BJ (cell line): ENCODE measurements around the gene ACAD11. TPM values are rescaled to one million over a fixed set of nuclear protein-coding genes. Genes with fewer than 3 reads are reported as not detected.

ENCODE experiments used
- CTCF ChIA-PET: fragments of 350-600 bp; formaldehyde crosslinking; extraction: SDS; loops from one replicate; lab custom pipeline; 2021; ENCODE audit warnings: antibody characterized with exemption, inconsistent platforms; lab: Yijun Ruan, JAX
- POLR2A ChIA-PET: fragments of 300-600 bp; sonication (Branson Sonifier 250); formaldehyde crosslinking; extraction: SDS; loops from one replicate; lab custom pipeline; 2021; ENCODE audit warnings: antibody characterized with exemption; lab: Charles Lee
- DNase-seq: peaks from one replicate; pipeline ENCODE4 v3.0.0-alpha.2; 2011; ENCODE audit warnings: low read depth
- H3K27me3 ChIP-seq: 2 replicates; pipeline ENCODE4 v1.6.0; 2011; ENCODE audit warnings: low read length; ENCODE audit not compliant: control insufficient read depth, insufficient read depth
- H3K36me3 ChIP-seq: 2 replicates; pipeline ENCODE4 v1.5.1; 2011; ENCODE audit warnings: low read length; ENCODE audit not compliant: control insufficient read depth, insufficient read depth
- H3K4me3 ChIP-seq: 2 replicates; pipeline ENCODE4 v1.5.1; 2011; ENCODE audit warnings: low read depth, mild to moderate bottlenecking, control low read depth, low read length
- polyA plus RNA-seq: library from polyadenylated mRNA; depleted of rRNA; stranded (reverse); fragments of >200 nt; gene quantifications from 2 replicates; pipeline ENCODE4 v1.2.3, GENCODE V29; 2011
- TF ChIP-seq, protein P1 (sequence below): IDR thresholded peaks from 2 replicates; pipeline ENCODE4 v1.5.1; 2011; ENCODE audit warnings: low read depth, mild to moderate bottlenecking, control low read depth, inconsistent platforms, low read length, moderate library complexity; ENCODE audit not compliant: insufficient read depth

The ACAD11 gene
- polyA plus RNA-seq, 1 experiment: 19.6 TPM

DNA sequence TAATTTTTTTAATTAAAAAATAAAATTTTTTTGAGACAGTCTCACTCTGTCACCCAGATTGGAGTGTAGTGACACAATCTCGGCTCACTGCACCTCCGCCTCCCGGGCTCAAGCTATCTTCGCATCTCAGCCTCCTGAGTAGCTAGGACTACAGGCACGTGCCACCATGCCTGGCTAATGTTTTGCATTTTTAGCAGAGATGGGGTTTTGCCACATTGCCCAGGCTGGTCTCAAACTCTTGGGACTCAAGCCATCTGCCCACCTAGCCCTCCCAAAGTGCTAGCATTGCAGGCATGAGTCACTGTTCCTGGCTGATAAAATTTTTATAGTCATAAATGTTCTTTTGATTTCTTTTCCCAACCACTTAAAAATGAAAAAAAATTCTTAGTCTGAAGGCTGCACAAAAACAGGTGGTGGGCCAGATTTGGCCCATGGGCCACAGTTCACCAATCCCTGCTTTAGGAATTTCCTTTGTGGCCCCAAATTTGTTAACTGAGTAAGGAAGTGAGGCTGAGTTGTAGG is 9.7 kb upstream of the ACAD11 start:
- TF ChIP-seq, protein P1, sequence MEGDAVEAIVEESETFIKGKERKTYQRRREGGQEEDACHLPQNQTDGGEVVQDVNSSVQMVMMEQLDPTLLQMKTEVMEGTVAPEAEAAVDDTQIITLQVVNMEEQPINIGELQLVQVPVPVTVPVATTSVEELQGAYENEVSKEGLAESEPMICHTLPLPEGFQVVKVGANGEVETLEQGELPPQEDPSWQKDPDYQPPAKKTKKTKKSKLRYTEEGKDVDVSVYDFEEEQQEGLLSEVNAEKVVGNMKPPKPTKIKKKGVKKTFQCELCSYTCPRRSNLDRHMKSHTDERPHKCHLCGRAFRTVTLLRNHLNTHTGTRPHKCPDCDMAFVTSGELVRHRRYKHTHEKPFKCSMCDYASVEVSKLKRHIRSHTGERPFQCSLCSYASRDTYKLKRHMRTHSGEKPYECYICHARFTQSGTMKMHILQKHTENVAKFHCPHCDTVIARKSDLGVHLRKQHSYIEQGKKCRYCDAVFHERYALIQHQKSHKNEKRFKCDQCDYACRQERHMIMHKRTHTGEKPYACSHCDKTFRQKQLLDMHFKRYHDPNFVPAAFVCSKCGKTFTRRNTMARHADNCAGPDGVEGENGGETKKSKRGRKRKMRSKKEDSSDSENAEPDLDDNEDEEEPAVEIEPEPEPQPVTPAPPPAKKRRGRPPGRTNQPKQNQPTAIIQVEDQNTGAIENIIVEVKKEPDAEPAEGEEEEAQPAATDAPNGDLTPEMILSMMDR: no peak
- Histone ChIP-seq H3K4me3 (no peak overlapping the region), H3K36me3 (peaks cover 1% of the 10 kb centered on the region), H3K27me3 (no peaks in the 10 kb centered on the region)
- CTCF ChIA-PET: interaction anchor here (0.9 to 2.9 kb wide), 2 partner anchors 9 to 14 kb away, joined by 3 to 11 read pairs; partner anchors contain the start of genes ACAD11 and UBA5
- DNase-seq: no peak
- POLR2A ChIA-PET: no interaction called here

DNA sequence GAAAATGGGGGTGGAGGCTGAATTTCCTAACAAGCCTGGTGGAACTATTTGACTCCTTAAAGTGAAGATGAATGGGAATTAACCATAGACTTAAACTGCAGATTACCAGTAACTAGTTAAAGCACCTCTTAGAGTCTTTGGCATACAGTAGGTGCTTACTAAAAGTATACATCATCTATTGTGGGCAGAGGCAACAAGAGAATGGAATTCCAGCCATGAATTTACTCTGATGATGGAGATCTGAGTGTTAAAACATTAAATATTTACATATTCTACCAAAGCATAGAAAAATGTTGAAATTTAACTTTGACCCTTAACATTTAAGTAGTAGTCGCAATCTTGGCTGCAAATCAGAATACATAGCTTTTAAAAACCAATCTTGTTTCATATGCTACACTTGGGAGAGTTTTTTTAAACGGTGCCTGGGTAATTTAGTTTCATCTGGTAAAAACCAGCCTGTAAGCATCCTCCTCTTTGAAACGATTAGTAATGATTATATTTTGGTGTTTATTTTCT is 5.7 kb upstream of the ACAD11 start:
- H3K27me3 ChIP-seq: no peaks in the 10 kb centered on the region
- H3K4me3 ChIP-seq: no peak overlapping the region
- ChIA-PET POLR2A (no interaction called here), CTCF (no interaction called here)
- no peaks in the 10 kb centered on the region for H3K36me3 ChIP-seq
- no peak for DNase-seq
- TF ChIP-seq, protein P1: no peak

DNA sequence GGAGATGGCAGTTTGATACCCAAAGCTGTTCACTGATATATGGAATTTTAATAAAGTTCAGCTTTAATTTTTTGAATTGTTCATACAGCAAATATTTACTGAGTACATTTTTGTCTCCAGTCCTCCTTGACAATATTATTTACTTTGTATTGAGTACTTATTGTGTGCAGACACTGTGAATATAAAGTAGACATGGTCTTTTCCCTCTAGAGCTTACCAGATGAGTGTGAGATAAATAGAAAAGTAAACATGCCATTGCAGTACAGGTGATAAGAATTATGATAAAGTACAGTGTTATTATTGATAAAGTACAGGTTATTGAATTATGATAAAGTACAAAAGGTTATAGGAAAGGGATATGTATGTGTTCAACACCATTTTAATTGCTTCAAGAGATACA is 2.6 kb upstream of the ACAD11 start:
- POLR2A ChIA-PET: no interaction called here
- CTCF ChIA-PET: interaction anchor here (1.0 to 3.0 kb wide), 2 partner anchors 11 to 17 kb away, joined by 3 to 10 read pairs; no protein-coding TSS in a partner anchor
- no peak for DNase-seq
- TF ChIP-seq, protein P1: no peak
- H3K4me3 ChIP-seq: peak overlapping the region; percentile 64; the same call in 1 of the 2 replicates
- no peaks in the 10 kb centered on the region for H3K36me3 ChIP-seq
- no peaks in the 10 kb centered on the region for H3K27me3 ChIP-seq

GRCh38 chr3:132661101-132661500 is 1.5 kb upstream of the ACAD11 start:
- ChIA-PET CTCF (interaction anchor here (1.0 to 3.3 kb wide), 4 partner anchors 9 to 125 kb away, joined by 3 to 14 read pairs (median 10); no protein-coding TSS in a partner anchor), POLR2A (interaction anchor here (0.6 kb wide), 1 partner anchor 115 kb away, joined by 3 read pairs; no protein-coding TSS in a partner anchor)
- Histone ChIP-seq H3K4me3 (peak overlapping the region; percentile 64), H3K27me3 (no peaks in the 10 kb centered on the region), H3K36me3 (no peaks in the 10 kb centered on the region)
- no peak for DNase-seq
- TF ChIP-seq, protein P1: no peak

DNA sequence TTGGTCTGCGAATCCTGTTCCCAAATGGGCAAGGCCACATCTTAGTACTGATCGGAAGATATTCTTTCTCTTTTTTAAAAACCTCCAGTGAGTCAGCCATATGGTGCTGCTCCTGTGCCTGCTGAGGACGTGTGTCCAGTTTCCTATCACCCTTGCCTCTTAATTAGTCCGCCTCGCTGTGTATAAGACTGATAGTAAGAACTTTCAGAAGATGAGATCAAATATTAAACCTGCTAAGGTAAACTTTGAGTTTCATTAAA is 1.1 kb upstream of the ACAD11 start:
- Histone ChIP-seq H3K36me3 (no peaks in the 10 kb centered on the region), H3K27me3 (no peaks in the 10 kb centered on the region), H3K4me3 (peak overlapping the region; percentile 64)
- CTCF ChIA-PET: interaction anchor here (0.9 to 3.3 kb wide), 4 partner anchors 9 to 125 kb away, joined by 3 to 14 read pairs (median 10); no protein-coding TSS in a partner anchor
- TF ChIP-seq, protein P1: no peak
- POLR2A ChIA-PET: interaction anchor here (0.6 kb wide), 1 partner anchor 115 kb away, joined by 3 read pairs; no protein-coding TSS in a partner anchor
- no peak for DNase-seq
